ENCODE measurements around the gene COX4I2. TPM values are rescaled to one million over a fixed set of nuclear protein-coding genes. Genes with fewer than 3 reads are reported as not detected.

The COX4I2 gene
- total RNA-seq, 1 experiment from 2014 or later, result not detected

GRCh38 chr20:31673943-31674463, 36.3 kb downstream of the COX4I2 start:
- no peak overlapping the region for H2AFZ ChIP-seq (ENCODE audit: low read length)
- H3K9me3 ChIP-seq (ENCODE audit: low read length), result no peaks in the 10 kb centered on the region
- no peak overlapping the region for H3K9ac ChIP-seq (ENCODE audit: low read length)
- H3K9me2 ChIP-seq (replicated peaks; ENCODE audit: insufficient read depth, low read length), result no peaks in the 10 kb centered on the region
- peaks cover 65% of the 10 kb centered on the region for H3K79me2 ChIP-seq (ENCODE audit: low read length)
- H3K36me3 ChIP-seq (ENCODE audit: insufficient read depth, low read length), result no peaks in the 10 kb centered on the region
- no peak for DNase-seq
- H3K27ac ChIP-seq (ENCODE audit: low read length), result no peak overlapping the region
- peaks cover 27% of the 10 kb centered on the region for H3K4me1 ChIP-seq (ENCODE audit: low read length)
- H3K27me3 ChIP-seq (ENCODE audit: low read length), result no peaks in the 10 kb centered on the region
- no peaks in the 10 kb centered on the region for H4K20me1 ChIP-seq (ENCODE audit: insufficient read depth, low read depth, low read length)
- no peak overlapping the region for H3K4me2 ChIP-seq (ENCODE audit: low read depth, low read length, poor library complexity, severe bottlenecking)
- H3K4me3 ChIP-seq (ENCODE audit: low read length), result no peak overlapping the region

GRCh38 chr20:31674895-31675827, 37.4 kb downstream of the COX4I2 start:
- DNase-seq, result peak; percentile 58
- Histone ChIP-seq H3K9ac (ENCODE audit: low read length) (peak overlapping the region; percentile 59), H3K9me2 (replicated peaks; ENCODE audit: insufficient read depth, low read length) (no peaks in the 10 kb centered on the region), H3K4me1 (ENCODE audit: low read length) (peaks cover 27% of the 10 kb centered on the region), H3K27ac (ENCODE audit: low read length) (peak overlapping the region; percentile 59), H3K4me2 (ENCODE audit: low read depth, low read length, poor library complexity, severe bottlenecking) (peak overlapping the region; percentile 43), H3K9me3 (ENCODE audit: low read length) (no peaks in the 10 kb centered on the region), H3K79me2 (ENCODE audit: low read length) (peaks cover 65% of the 10 kb centered on the region), H2AFZ (ENCODE audit: low read length) (no peak overlapping the region), H3K36me3 (ENCODE audit: insufficient read depth, low read length) (no peaks in the 10 kb centered on the region), H3K4me3 (ENCODE audit: low read length) (peak overlapping the region; percentile 47), H4K20me1 (ENCODE audit: insufficient read depth, low read depth, low read length) (no peaks in the 10 kb centered on the region), H3K27me3 (ENCODE audit: low read length) (no peaks in the 10 kb centered on the region)

- no peaks in the 10 kb centered on the region for H3K27me3 ChIP-seq (ENCODE audit: low read length)
- H3K9me2 ChIP-seq (replicated peaks; ENCODE audit: insufficient read depth, low read length), result no peaks in the 10 kb centered on the region
- H3K79me2 ChIP-seq (ENCODE audit: low read length), result peaks cover 64% of the 10 kb centered on the region
These were observed 38.3 kb downstream of the COX4I2 start for GRCh38 chr20:31675828-31676608.

GRCh38 chr20:31676609-31676989, 38.9 kb downstream of the COX4I2 start:
- Histone ChIP-seq H3K79me2 (ENCODE audit: low read length) (peaks cover 65% of the 10 kb centered on the region), H3K36me3 (ENCODE audit: insufficient read depth, low read length) (no peaks in the 10 kb centered on the region), H3K4me2 (ENCODE audit: low read depth, low read length, poor library complexity, severe bottlenecking) (peak overlapping the region; percentile 43), H3K27me3 (ENCODE audit: low read length) (no peaks in the 10 kb centered on the region), H3K9me3 (ENCODE audit: low read length) (no peaks in the 10 kb centered on the region), H3K4me3 (ENCODE audit: low read length) (peak overlapping the region; percentile 47; the same call in 1 of the 2 replicates), H3K4me1 (ENCODE audit: low read length) (peaks cover 27% of the 10 kb centered on the region), H3K9ac (ENCODE audit: low read length) (peak overlapping the region; percentile 59), H4K20me1 (ENCODE audit: insufficient read depth, low read depth, low read length) (no peaks in the 10 kb centered on the region), H3K27ac (ENCODE audit: low read length) (peak overlapping the region; percentile 59; the same call in 1 of the 2 replicates), H2AFZ (ENCODE audit: low read length) (no peak overlapping the region), H3K9me2 (replicated peaks; ENCODE audit: insufficient read depth, low read length) (no peaks in the 10 kb centered on the region)
- no peak for DNase-seq

More at GRCh38 chr20:31675828-31676608, 38.3 kb downstream of the COX4I2 start:
- Histone ChIP-seq H3K36me3 (ENCODE audit: insufficient read depth, low read length) (no peaks in the 10 kb centered on the region), H3K9ac (ENCODE audit: low read length) (peak overlapping the region; percentile 59), H3K9me3 (ENCODE audit: low read length) (no peaks in the 10 kb centered on the region), H3K27ac (ENCODE audit: low read length) (peak overlapping the region; percentile 59), H3K4me2 (ENCODE audit: low read depth, low read length, poor library complexity, severe bottlenecking) (peak overlapping the region; percentile 43), H3K4me1 (ENCODE audit: low read length) (peaks cover 27% of the 10 kb centered on the region), H3K4me3 (ENCODE audit: low read length) (peak overlapping the region; percentile 47), H2AFZ (ENCODE audit: low read length) (no peak overlapping the region), H4K20me1 (ENCODE audit: insufficient read depth, low read depth, low read length) (no peaks in the 10 kb centered on the region)
- DNase-seq, result peak; percentile 59

DNA sequence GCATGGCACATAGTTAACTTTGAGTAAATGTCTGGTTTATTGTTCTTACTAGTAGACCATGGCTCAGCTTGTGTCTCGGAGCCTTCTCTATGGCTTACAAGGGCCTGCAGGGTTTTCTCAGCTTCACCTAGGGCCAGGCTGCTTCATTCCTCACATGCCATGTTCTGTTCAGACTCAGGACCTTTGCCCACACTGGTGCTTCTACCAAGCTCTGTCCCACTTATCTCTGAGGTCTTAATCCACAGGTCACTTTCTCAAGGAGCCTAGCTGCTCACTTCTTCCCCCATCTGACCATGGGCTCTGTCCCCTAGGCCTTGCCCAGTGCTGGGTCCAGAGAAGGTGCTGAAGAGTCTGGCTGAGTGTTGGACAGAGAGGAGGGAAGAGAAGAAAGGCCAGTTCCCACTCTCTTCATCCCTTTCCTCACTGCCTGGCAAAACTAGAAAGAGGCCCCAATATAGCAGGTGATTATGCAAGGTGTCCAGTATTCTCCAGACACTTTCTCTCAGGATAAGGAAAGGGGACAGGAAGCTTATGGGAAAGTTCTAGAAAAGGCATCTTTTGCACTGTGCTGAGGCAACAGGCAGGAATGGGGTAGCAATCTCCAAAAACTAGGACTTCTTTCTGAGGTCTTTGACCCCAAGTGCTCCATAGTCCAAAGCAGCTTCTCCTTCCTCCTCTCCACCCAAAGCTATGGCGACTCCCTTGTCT, 40.0 kb downstream of the COX4I2 start:
- no peaks in the 10 kb centered on the region for H4K20me1 ChIP-seq (ENCODE audit: insufficient read depth, low read depth, low read length)
- peak overlapping the region; percentile 29; the same call in 1 of the 2 replicates for H3K9ac ChIP-seq (ENCODE audit: low read length)
- no peaks in the 10 kb centered on the region for H3K9me3 ChIP-seq (ENCODE audit: low read length)
- peaks cover 72% of the 10 kb centered on the region for H3K79me2 ChIP-seq (ENCODE audit: low read length)
- H3K27me3 ChIP-seq (ENCODE audit: low read length), result no peaks in the 10 kb centered on the region
- no peak overlapping the region for H3K4me3 ChIP-seq (ENCODE audit: low read length)
- no peaks in the 10 kb centered on the region for H3K9me2 ChIP-seq (replicated peaks; ENCODE audit: insufficient read depth, low read length)
- peak overlapping the region; percentile 36 for H3K27ac ChIP-seq (ENCODE audit: low read length)
- H3K4me2 ChIP-seq (ENCODE audit: low read depth, low read length, poor library complexity, severe bottlenecking), result no peak overlapping the region
- H3K36me3 ChIP-seq (ENCODE audit: insufficient read depth, low read length), result no peaks in the 10 kb centered on the region
- H2AFZ ChIP-seq (ENCODE audit: low read length), result no peak overlapping the region
- H3K4me1 ChIP-seq (ENCODE audit: low read length), result peaks cover 27% of the 10 kb centered on the region
- DNase-seq, result no peak

DNA sequence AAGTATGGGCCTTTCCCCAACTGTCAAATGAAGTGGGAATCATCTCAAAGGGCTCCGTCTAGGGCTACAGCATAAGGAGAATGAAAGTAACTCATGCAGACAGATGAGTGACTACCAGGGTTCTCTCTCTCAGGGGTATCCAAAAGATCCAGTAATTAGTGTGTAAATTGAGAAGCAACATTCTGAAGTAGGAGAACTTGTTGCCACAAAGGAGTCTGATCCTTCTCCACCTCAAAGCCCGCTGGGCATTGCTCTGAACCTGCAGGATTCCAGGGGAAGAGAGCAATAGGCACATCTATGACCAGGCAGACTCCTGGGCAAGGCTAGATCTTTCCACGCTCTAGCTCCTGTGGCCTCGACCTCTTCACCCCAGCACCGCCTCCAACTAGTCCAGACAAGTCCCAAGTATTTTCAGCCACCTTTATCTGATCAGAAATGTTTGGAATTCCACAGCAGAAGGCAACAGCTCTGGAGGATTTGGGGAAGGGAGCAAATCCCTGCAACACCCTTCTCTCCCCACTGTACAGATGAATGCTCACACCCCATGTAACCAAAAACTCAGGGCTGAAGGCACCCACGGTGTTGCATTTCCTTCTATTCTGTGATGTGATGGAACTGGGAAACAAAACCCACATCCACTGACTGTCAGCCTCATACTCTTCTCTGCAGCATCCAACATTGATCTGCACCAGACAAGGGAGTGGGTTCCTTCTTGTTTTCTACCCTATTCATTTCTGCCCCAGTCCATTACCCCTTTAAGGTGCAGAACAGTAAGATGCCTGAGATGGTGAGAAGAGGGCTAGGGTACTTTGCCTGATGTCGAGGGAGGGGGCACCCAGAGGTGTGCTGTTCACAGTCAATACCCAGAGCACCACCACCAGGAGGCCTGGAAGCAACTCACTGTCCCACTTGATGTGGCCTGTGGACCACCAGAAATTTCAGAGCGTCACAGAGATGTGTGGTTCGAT, 41.0 kb downstream of the COX4I2 start:
- no peaks in the 10 kb centered on the region for H3K9me2 ChIP-seq (replicated peaks; ENCODE audit: insufficient read depth, low read length)
- no peaks in the 10 kb centered on the region for H3K9me3 ChIP-seq (ENCODE audit: low read length)
- H3K36me3 ChIP-seq (ENCODE audit: insufficient read depth, low read length), result no peaks in the 10 kb centered on the region
- no peak overlapping the region for H3K4me2 ChIP-seq (ENCODE audit: low read depth, low read length, poor library complexity, severe bottlenecking)
- peaks cover 33% of the 10 kb centered on the region for H3K4me1 ChIP-seq (ENCODE audit: low read length)
- no peak overlapping the region for H3K9ac ChIP-seq (ENCODE audit: low read length)
- peaks cover 74% of the 10 kb centered on the region for H3K79me2 ChIP-seq (ENCODE audit: low read length)
- H3K27ac ChIP-seq (ENCODE audit: low read length), result 0 out of 2 replicates have a peak overlapping the region, but pooled peaks have one; percentile 36
- H3K27me3 ChIP-seq (ENCODE audit: low read length), result no peaks in the 10 kb centered on the region
- H2AFZ ChIP-seq (ENCODE audit: low read length), result no peak overlapping the region
- DNase-seq, result no peak
- no peaks in the 10 kb centered on the region for H4K20me1 ChIP-seq (ENCODE audit: insufficient read depth, low read depth, low read length)
- no peak overlapping the region for H3K4me3 ChIP-seq (ENCODE audit: low read length)

All from Karpas-422 (cell line).